C4-2B (cell line): Measurements from ENCODE around the gene AHI1.

ENCODE experiments used
- CTCF ChIP-seq: fragments of 450-650 bp; conservative IDR thresholded peaks from 2 replicates; pipeline ENCODE4 v1.5.1; 2017; ENCODE audit warnings: mild to moderate bottlenecking
- ZFX ChIP-seq: fragments of 450-650 bp; IDR thresholded peaks from 2 replicates; pipeline ENCODE4 v1.6.1; 2017

GRCh38 chr6:135323979-135324378 lies 173.6 kb downstream of the AHI1 start:
- TF ChIP-seq CTCF (no peak), ZFX (no peak)
